ENCODE measurements around the gene FKBP3. TPM values are rescaled to one million over a fixed set of nuclear protein-coding genes. Genes with fewer than 3 reads are reported as not detected.
A peak's percentile ranks its signal among the peaks of the same experiment; 100 is the strongest.

Gene FKBP3
- total RNA-seq (2014; rRNA removed; shearing (Covaris generic)) (114 and 120 TPM in 2 replicates), polyA plus RNA-seq (2016; fragmentation: Nextera tagmentation; extraction: Ambion mirVana) (699 and 741 TPM in 2 replicates)
- long read RNA-seq, transcript FKBP3-202 (7 exons, 1,346 nt), result major isoform, 41 of 77 reads
- long read RNA-seq, partial matches to known transcripts, result 30 of 77 reads
- long read RNA-seq, other reads (novel, unspliced or antisense), result 6 of 77 reads

DNA sequence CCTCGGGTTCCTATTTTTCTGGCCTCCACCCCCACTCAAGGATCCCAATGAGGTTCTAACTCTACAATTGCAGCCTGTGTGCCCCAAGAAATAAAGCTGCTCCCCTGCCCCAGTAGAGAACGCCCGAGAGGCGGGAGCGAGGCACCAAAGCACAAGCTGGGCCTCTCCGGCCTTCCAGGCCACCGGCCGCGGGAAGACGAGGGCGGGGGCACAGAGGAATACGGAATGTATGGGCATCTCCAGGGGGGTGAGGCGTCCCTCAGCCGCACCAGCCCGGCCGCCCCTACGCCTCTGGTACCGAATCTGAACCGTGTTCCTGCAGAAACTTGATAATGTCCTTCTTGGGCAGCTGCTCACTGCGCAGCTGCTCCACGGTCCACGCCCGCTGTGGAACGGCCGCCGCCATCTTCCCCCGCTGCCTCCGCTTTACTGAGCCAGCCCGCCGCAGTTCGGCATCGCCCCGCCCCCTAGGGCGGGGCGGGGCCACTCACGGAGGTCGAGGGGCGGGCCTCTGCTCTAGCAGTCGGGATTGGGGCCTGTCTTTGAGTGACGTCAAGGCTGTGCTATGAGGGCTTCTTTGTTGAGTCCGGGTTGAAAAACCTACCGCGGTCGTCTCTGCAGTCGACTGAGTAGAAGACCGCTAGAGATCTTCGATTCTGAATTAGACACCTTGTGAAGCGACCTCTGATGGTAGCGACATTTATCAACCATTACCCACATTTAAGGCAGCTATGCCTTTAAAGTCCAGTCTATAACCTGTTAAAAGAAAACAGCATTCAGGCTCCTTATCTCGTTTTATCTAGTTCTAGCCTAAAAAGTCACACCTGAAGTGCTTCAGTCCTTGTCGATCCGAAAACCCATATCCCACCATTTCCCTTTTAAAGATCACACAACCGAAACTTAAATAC, at the start of gene FKBP3:
Gene FKBP3, minus strand, starts transcription at position 431 of the 908 bp plus-strand sequence. Its CDS starts 25 bp downstream, at position 406.
- peak within 1 kb of the TSS; percentile 97 for H3K4me3 Mint-ChIP-seq

More for the DNA sequence above, at the start of gene FKBP3:
- TF ChIP-seq CREB1 (CRISPR knock-in tag; IDR thresholded peaks at IDR 0.05; ENCODE audit: low read depth) (peak; percentile 77), ZNF114 (CRISPR knock-in tag; IDR thresholded peaks at IDR 0.05) (no peak), ZNF331 (CRISPR knock-in tag; IDR thresholded peaks at IDR 0.05; ENCODE audit: low read depth) (no peak), POLR2AphosphoS5 (IDR thresholded peaks at IDR 0.05; ENCODE audit: low read depth) (peak; percentile 95), CTCF (conservative IDR thresholded peaks at IDR 0.05; ENCODE audit: low read depth in 2 of 2) (peak in 1 of 2 experiments; percentile 29; a peak in 3 of 4 replicates), ETS1 (IDR thresholded peaks at IDR 0.05) (no peak)
- TF ChIP-seq, protein P1, sequence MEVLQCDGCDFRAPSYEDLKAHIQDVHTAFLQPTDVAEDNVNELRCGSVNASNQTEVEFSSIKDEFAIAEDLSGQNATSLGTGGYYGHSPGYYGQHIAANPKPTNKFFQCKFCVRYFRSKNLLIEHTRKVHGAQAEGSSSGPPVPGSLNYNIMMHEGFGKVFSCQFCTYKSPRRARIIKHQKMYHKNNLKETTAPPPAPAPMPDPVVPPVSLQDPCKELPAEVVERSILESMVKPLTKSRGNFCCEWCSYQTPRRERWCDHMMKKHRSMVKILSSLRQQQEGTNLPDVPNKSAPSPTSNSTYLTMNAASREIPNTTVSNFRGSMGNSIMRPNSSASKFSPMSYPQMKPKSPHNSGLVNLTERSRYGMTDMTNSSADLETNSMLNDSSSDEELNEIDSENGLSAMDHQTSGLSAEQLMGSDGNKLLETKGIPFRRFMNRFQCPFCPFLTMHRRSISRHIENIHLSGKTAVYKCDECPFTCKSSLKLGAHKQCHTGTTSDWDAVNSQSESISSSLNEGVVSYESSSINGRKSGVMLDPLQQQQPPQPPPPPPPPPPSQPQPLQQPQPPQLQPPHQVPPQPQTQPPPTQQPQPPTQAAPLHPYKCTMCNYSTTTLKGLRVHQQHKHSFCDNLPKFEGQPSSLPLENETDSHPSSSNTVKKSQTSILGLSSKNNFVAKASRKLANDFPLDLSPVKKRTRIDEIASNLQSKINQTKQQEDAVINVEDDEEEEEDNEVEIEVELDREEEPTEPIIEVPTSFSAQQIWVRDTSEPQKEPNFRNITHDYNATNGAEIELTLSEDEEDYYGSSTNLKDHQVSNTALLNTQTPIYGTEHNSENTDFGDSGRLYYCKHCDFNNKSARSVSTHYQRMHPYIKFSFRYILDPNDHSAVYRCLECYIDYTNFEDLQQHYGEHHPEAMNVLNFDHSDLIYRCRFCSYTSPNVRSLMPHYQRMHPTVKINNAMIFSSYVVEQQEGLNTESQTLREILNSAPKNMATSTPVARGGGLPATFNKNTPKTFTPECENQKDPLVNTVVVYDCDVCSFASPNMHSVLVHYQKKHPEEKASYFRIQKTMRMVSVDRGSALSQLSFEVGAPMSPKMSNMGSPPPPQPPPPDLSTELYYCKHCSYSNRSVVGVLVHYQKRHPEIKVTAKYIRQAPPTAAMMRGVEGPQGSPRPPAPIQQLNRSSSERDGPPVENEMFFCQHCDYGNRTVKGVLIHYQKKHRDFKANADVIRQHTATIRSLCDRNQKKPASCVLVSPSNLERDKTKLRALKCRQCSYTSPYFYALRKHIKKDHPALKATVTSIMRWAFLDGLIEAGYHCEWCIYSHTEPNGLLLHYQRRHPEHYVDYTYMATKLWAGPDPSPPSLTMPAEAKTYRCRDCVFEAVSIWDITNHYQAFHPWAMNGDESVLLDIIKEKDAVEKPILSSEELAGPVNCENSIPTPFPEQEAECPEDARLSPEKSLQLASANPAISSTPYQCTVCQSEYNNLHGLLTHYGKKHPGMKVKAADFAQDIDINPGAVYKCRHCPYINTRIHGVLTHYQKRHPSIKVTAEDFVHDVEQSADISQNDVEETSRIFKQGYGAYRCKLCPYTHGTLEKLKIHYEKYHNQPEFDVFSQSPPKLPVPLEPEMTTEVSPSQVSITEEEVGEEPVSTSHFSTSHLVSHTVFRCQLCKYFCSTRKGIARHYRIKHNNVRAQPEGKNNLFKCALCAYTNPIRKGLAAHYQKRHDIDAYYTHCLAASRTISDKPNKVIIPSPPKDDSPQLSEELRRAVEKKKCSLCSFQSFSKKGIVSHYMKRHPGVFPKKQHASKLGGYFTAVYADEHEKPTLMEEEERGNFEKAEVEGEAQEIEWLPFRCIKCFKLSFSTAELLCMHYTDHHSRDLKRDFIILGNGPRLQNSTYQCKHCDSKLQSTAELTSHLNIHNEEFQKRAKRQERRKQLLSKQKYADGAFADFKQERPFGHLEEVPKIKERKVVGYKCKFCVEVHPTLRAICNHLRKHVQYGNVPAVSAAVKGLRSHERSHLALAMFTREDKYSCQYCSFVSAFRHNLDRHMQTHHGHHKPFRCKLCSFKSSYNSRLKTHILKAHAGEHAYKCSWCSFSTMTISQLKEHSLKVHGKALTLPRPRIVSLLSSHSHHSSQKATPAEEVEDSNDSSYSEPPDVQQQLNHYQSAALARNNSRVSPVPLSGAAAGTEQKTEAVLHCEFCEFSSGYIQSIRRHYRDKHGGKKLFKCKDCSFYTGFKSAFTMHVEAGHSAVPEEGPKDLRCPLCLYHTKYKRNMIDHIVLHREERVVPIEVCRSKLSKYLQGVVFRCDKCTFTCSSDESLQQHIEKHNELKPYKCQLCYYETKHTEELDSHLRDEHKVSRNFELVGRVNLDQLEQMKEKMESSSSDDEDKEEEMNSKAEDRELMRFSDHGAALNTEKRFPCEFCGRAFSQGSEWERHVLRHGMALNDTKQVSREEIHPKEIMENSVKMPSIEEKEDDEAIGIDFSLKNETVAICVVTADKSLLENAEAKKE (CRISPR knock-in tag; IDR thresholded peaks at IDR 0.05), result no peak
- peaks cover 6% of the 10 kb centered on the region; the same call in 1 of the 2 replicates for H3K36me3 ChIP-seq (ENCODE audit: insufficient read depth)
- H3K36me3 Mint-ChIP-seq (ENCODE audit: low read depth), result peaks cover 3% of the 10 kb centered on the region; the same call in 2 of the 3 replicates
- no peaks in the 10 kb centered on the region for H3K9me3 Mint-ChIP-seq
- peaks cover 19% of the 10 kb centered on the region; the same call in 1 of the 2 replicates for H3K4me1 ChIP-seq (ENCODE audit: insufficient read depth)
- H2AFZ ChIP-seq, result peak within 1 kb of the TSS; percentile 68
- peak within 1 kb of the TSS; percentile 100 for H3K27ac Mint-ChIP-seq
- H3K27ac ChIP-seq (ENCODE audit: low read depth), result peak within 1 kb of the TSS; percentile 93
- peaks cover 23% of the 10 kb centered on the region; the same call in 1 of the 2 replicates for H4K20me1 ChIP-seq (replicated peaks; ENCODE audit: insufficient read depth)
- no peaks in the 10 kb centered on the region for H3F3A ChIP-seq (replicated peaks; ENCODE audit: low read depth)
- no peaks in the 10 kb centered on the region for H3K27me3 ChIP-seq (ENCODE audit: insufficient read depth)
- H3K4me3 ChIP-seq, result peak within 1 kb of the TSS; percentile 91
- ATAC-seq, result peak; percentile 90
- peaks cover 9% of the 10 kb centered on the region for H3K27me3 Mint-ChIP-seq (ENCODE audit: insufficient read depth, low read depth, poor library complexity)
- H3K4me2 ChIP-seq, result peak within 1 kb of the TSS; percentile 78
- peaks cover 78% of the 10 kb centered on the region for H3K79me2 ChIP-seq (replicated peaks; ENCODE audit: insufficient read depth)
- peak; percentile 100 for DNase-seq (ENCODE audit: low spot score)
- no peaks in the 10 kb centered on the region for H3K9me2 ChIP-seq (ENCODE audit: insufficient read depth)
- peaks cover 12% of the 10 kb centered on the region; the same call in 2 of the 3 replicates for H3K4me1 Mint-ChIP-seq
